Kidney epithelial cell (primary cell): ENCODE data around the gene HTR4. TPM values are rescaled to one million over a fixed set of nuclear protein-coding genes. Genes with fewer than 3 reads are reported as not detected.
A peak's percentile ranks its signal among the peaks of the same experiment; 100 is the strongest.

Experiments used
- DNase-seq: peaks from one replicate; pipeline ENCODE4 v3.0.0-alpha.2; 2010; ENCODE audit warnings: low read depth
- H3K27me3 ChIP-seq: 2 replicates; pipeline ENCODE4 v1.6.0; 2011; ENCODE audit warnings: low read length; ENCODE audit not compliant: control insufficient read depth, insufficient read depth
- H3K36me3 ChIP-seq: 2 replicates; pipeline ENCODE4 v1.5.1; 2011; ENCODE audit warnings: low read length; ENCODE audit not compliant: control insufficient read depth, insufficient read depth
- H3K4me3 ChIP-seq: 2 replicates; pipeline ENCODE4 v1.5.1; 2011; ENCODE audit warnings: low read depth, mild to moderate bottlenecking, control low read depth, low read length
- CTCF ChIP-seq: IDR thresholded peaks from 2 replicates; pipeline ENCODE4 v1.5.1; 2011; ENCODE audit warnings: mild to moderate bottlenecking, moderate library complexity, low read length, control low read depth, inconsistent platforms; ENCODE audit not compliant: insufficient read depth, poor library complexity, severe bottlenecking
- total RNA-seq: library from RNA; depleted of rRNA; stranded (reverse); fragments of >200 nt; gene quantifications from 2 replicates; pipeline ENCODE4 v1.2.3, GENCODE V29; 2015

The HTR4 gene
- total RNA-seq, 1 donor from 2014 or later: not detected

GRCh38 chr5:148696187-148697036, 42.1 kb upstream of the HTR4 start:
- Histone ChIP-seq H3K27me3 (no peaks in the 10 kb centered on the region), H3K36me3 (no peaks in the 10 kb centered on the region), H3K4me3 (no peak overlapping the region)
- DNase-seq: no peak
- TF ChIP-seq CTCF: no peak

GRCh38 chr5:148690945-148691344, 36.6 kb upstream of the HTR4 start:
- DNase-seq: no peak
- Histone ChIP-seq H3K27me3 (no peaks in the 10 kb centered on the region), H3K4me3 (no peak overlapping the region), H3K36me3 (no peaks in the 10 kb centered on the region)
- TF ChIP-seq CTCF: no peak

GRCh38 chr5:148688787-148689186, 34.5 kb upstream of the HTR4 start:
- no peak overlapping the region for H3K4me3 ChIP-seq
- H3K36me3 ChIP-seq: no peaks in the 10 kb centered on the region
- no peak for DNase-seq
- no peak for TF ChIP-seq CTCF
- H3K27me3 ChIP-seq: no peaks in the 10 kb centered on the region

- Histone ChIP-seq H3K4me3 (no peak overlapping the region), H3K36me3 (no peaks in the 10 kb centered on the region), H3K27me3 (no peaks in the 10 kb centered on the region)
- no peak for DNase-seq
- TF ChIP-seq CTCF: no peak
Measured at GRCh38 chr5:148687871-148688270, 33.5 kb upstream of the HTR4 start.

- Histone ChIP-seq H3K27me3 (no peaks in the 10 kb centered on the region), H3K36me3 (no peaks in the 10 kb centered on the region), H3K4me3 (no peak overlapping the region)
- no peak for DNase-seq
- TF ChIP-seq CTCF: peak; percentile 34
Measured at GRCh38 chr5:148687427-148687826, 33.1 kb upstream of the HTR4 start.

GRCh38 chr5:148686660-148687059, 32.3 kb upstream of the HTR4 start:
- no peak overlapping the region for H3K4me3 ChIP-seq
- no peak for DNase-seq
- no peaks in the 10 kb centered on the region for H3K27me3 ChIP-seq
- TF ChIP-seq CTCF: no peak
- no peaks in the 10 kb centered on the region for H3K36me3 ChIP-seq
